ENCODE measurements around the gene B4GALNT1. TPM values are rescaled to one million over a fixed set of nuclear protein-coding genes. Genes with fewer than 3 reads are reported as not detected.
A peak's percentile ranks its signal among the peaks of the same experiment; 100 is the strongest.
"Not testable (repeated sequence)": the region's sequence is repeated elsewhere in the genome, so short reads cannot be mapped to it uniquely, and the experiment has no call there.

B4GALNT1 gene
- 45.2 TPM for total RNA-seq

GRCh38 chr12:57632958-57633840, at the start of gene B4GALNT1:
Gene B4GALNT1 (minus strand): TSS chr12:57633201. CDS start chr12:57632132, 1,069 bp downstream.
- DNase-seq = peak; percentile 60

GRCh38 chr12:57679697-57680096, 46.7 kb upstream of the B4GALNT1 start:
- no peak for DNase-seq

DNA sequence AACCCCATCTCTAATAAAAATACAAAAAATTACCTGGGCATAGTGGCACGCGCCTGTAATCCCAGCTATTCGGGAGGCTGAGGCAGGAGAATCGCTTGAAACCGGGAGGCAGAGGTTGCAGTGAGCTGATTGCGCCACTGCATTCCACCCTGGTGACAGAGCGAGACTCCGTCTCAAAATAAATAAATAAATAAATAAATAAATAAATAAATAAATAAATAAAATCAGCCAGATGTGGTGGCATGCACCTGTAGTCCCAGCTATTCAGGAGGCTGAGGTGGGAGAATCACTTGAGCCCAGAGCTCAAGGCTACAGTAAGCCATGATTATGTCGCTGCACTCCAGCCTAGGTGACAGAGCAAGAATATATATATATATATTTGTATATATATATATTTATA, 44.9 kb upstream of the B4GALNT1 start:
- not testable (repeated sequence) for DNase-seq

GRCh38 chr12:57674691-57675090, 41.7 kb upstream of the B4GALNT1 start:
- no peak for DNase-seq

- DNase-seq = no peak
Observed at GRCh38 chr12:57672801-57673200, 39.8 kb upstream of the B4GALNT1 start.

DNA sequence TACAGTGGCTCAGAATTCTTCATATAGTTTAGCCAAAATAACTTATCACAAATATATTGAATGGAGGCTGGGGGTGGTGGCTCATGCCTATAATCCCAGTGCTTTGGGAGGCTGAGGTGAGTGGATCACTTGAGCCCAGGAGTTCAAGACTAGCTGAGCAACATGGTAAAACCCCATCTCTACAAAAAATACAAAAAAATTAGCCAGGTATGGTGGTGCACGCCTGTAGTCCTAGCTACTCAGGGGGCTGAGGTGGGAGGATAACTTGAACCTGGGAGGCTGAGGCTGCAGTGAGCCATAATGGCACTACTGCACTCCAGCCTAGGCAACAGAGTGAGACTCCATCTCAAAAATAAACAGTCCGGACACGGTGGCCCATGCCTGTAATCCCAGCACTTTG, 38.8 kb upstream of the B4GALNT1 start:
- DNase-seq = not testable (repeated sequence)

GRCh38 chr12:57669691-57670090, 36.7 kb upstream of the B4GALNT1 start:
- not testable (repeated sequence) for DNase-seq

DNA sequence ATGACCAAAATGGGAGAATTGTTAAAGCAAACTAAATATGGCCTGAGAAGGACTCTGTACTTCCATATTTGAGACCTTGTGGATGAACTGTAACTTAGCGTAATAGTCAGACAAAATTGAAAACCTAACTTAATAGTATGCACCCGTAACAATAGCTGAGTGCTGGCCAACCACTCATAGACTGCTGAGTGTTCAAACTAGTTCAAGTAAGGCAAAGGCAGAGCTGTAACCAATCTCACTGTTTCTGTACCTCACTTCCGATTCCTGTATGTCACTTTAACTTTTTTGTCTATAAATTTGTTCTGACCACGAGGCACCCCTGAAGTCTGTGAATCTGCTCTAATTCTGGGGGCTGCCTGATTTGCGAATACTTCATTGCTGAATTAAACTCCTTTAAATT, 33.9 kb upstream of the B4GALNT1 start:
- no peak for DNase-seq

DNA sequence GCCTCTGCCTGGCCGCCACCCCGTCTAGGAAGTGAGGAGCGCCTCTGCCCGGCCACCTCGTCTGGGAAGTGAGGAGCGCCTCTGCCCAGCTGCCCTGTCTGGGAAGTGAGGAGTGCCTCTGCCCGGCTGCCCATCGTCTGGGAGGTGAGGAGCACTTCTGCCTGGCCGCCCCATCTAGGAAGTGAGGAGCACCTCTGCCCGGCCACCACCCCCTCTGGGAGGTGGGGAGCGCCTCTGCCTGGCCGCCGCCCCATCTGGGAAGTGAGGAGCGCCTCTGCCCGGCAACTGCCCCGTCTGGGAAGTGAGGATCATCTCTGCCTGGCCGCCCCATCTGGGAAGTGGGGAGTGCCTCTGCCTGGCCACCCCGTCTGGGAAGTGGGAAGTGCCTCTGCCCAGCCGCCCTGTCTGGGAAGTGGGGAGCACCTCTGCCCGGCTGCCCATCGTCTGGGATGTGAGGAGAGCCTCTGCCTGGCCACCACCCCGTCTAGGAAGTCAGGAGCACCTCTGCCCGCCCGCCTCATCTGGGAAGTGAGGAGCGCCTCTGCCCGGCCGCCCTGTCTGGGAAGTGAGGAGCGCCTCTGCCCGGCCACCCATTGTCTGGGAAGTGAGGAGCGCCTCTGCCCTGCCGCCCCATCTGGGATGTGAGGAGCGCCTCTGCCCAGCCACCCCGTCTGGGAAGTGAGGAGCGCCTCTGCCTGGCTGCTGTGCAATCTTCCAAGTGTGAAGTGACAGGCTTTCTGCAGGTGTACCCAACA, 32.2 kb upstream of the B4GALNT1 start:
- not testable (repeated sequence) for DNase-seq

DNA sequence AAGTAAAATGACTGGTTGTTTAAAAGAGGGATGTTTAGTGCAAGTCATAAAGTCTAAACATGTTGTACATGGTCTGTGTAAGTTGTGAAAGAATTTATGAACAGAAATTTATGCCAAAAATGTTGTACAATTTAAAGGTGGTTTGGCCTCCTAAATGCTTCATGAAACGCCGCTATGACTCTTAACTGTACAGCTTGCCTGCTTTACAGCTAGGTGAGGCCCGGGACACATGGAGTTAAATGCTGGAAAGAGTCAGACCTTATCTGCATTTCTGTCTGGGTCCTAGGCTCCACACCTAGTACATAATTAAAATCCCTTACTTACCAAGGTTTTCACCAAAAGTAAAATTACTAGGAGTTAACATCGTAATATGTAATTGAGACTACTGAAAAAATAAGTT, 28.4 kb upstream of the B4GALNT1 start:
- no peak for DNase-seq

DNA sequence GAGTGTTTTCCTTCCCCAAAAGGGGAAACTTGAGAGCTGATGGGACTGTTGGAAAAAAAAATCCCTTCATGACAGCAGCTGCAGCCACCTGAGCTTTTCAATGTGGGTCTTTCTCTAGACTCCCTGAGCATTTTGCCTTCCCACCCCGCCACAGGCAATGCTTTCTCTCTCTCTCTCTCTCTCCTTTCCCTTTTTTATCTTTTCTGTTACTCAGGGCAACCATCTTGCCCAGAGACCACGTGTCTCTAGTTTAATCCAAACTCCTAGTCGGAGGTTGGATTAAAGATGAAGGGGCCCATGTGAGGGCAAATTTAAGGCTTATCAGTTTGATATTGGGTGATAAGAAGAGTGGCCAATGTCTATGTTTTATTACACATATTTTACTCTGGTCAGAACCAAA, 25.9 kb upstream of the B4GALNT1 start:
- DNase-seq = no peak

- DNase-seq = no peak
Observed at GRCh38 chr12:57657744-57658143, 24.7 kb upstream of the B4GALNT1 start.

DNA sequence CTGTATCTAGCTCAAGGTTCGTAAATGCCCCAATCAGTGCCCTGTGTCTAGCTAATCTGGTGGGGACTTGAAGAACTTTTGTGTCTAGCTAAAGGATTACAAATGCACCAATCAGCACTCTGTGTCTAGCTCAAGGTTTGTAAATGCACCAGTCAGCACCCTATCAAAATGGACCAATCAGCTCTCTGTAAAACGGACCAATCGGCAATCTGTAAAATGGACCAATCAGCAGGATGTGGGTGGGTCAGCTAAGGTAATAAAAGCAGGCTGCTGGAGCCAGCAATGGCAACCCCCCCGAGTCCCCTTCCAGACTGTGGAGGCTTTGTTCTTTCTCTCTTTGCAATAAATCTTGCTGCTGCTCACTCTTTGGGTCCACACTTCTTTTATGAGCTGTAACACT, 23.4 kb upstream of the B4GALNT1 start:
- not testable (repeated sequence) for DNase-seq

- no peak for DNase-seq
Observed at GRCh38 chr12:57655541-57656240, 22.7 kb upstream of the B4GALNT1 start.

- DNase-seq = no peak
Observed at GRCh38 chr12:57654042-57654441, 21.0 kb upstream of the B4GALNT1 start.

- DNase-seq = not testable (repeated sequence)
Observed at GRCh38 chr12:57646659-57647049, 13.7 kb upstream of the B4GALNT1 start.

DNA sequence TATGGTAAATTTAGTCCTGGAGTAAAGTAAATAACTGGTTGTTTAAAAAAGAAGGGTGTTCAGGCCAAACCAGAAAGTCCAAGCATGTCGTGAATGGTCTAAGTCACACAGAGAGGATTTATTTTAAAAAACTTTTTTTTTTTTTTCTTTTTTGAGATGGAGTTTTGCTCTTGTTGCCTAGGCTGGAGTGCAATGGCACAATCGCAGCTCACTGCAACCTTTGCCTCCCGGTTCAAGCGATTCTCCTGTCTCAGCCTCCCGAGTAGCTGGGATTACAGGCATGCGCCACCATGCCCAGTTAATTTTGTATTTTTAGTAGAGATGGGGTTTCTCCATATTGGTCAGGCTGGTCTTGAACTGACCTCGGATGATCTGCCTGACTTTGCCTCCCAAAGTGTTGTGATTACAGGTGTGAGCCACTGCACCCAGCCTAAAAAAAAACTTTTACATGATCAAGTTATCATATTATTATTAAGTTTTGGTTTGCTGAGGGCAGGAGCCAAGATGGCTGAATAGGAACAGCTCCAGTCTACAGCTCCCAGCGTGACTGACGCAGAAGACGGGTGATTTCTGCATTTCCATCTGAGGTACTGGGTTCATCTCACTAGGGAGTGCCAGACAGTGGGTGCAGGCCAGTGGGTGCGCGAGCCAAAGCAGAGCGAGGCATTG, 13.1 kb upstream of the B4GALNT1 start:
- not testable (repeated sequence) for DNase-seq

GRCh38 chr12:57641699-57642442, 8.9 kb upstream of the B4GALNT1 start:
- no peak for DNase-seq

DNA sequence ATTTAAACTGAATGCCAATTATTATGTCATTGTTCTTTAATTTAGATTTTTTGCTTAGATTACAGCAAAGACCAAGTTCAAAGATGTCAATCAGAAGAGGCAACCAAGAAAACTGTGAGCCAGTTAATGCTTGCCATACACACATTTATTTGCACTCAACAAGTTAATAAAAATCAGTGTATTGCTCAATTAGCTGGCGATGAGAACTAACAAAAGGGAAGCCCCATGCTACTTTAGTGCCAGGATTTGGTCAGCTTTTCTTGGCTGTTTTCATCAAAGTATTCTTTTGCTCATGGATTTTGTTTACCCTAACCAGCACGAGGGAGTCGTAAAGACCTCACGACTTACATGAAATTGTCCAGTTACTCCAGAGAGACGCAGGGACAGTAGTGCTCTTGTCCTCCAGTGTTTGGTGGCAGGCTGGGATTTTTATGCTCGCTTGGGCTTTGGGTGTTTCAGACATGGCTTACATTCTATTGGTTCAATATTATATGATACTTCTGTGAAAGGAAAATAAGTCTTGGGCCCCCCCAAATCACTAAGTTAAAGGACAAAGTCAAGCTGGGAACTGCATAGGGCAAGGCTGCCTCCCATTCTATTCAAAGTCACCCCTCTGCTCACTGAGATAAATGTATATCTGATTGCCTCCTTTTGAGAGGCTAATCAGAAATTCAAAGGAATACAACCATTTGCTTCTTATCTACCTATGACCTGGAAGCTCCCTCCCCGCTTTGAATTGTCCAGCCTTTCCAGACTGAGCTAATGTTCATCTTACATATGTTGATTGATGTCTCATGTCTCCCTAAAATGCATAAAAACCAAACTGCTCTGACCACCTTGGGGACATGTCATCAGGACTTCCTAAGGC, 7.4 kb upstream of the B4GALNT1 start:
- no peak for DNase-seq

DNA sequence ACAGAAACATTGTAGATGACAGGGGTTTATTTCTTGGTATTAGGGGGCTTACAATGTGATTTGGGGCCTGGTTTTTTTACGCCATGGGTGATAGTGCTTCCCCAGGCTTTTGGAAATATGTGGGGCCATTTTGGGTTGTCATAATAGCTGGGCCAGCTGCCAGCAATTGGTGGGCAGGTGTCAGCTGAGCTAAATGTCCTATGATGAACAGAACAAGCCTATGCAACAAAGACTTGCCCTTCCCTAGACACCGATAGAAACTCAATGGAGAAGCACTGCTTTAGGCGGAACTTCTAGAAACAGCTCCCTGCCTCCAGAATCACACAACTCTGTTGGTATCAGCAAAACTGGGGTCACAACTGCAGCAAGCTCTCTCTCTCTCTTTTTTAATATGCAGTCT, 5.1 kb upstream of the B4GALNT1 start:
- no peak for DNase-seq

All from occipital lobe (tissue), 2 donors.